Left lung (tissue), 10 donors: Measurements from ENCODE around the gene HOXB6. TPM values are rescaled to one million over a fixed set of nuclear protein-coding genes. Genes with fewer than 3 reads are reported as not detected.

Source experiments
- ATAC-seq: fragments of 200-7000 bp; cut with Tn5 transposase; one replicate; pipeline ENCODE4 v1.9.1; 2020; ENCODE audit warnings: moderate library complexity
- DNase-seq, 4 donors: peaks; one replicate each; pipeline ENCODE4 v3.0.0-alpha.2; 2013 to 2020
- H3K27ac ChIP-seq, 2 donors: fragments of 200-600 bp; sonication (generic) in 1 of 2; one replicate each; pipeline versions ENCODE4 v1.5.0 to v1.8.0; 2020 to 2021
- H3K27me3 ChIP-seq, 2 donors: fragments of 200-600 bp; sonication (generic) in 1 of 2; one replicate each; pipeline versions ENCODE4 v1.5.0 to v1.8.0; 2020 to 2021
- H3K36me3 ChIP-seq, 2 donors: fragments of 200-600 bp; sonication (generic) in 1 of 2; one replicate each; pipeline versions ENCODE4 v1.5.0 to v1.8.0; 2020 to 2021
- H3K4me1 ChIP-seq, 2 donors: fragments of 200-600 bp; one replicate each; pipeline ENCODE4 v1.8.0; 2021
- H3K4me3 ChIP-seq, 2 donors: fragments of 200-600 bp; sonication (generic) in 1 of 2; one replicate each; pipeline versions ENCODE4 v1.5.0 to v1.8.0; 2020 to 2021; ENCODE audit warnings: mild to moderate bottlenecking in 1 of 2
- H3K9me3 ChIP-seq, 2 donors: fragments of 200-600 bp; sonication (generic) in 1 of 2; one replicate each; pipeline versions ENCODE4 v1.5.0 to v1.8.0; 2020 to 2021
- CTCF ChIP-seq, 2 donors: fragments of 200-600 bp; sonication (generic) in 1 of 2; IDR thresholded peaks; one replicate each; pipeline versions ENCODE4 v1.5.0 to v1.8.0; 2021; ENCODE audit warnings: antibody characterized with exemption in 2 of 2
- intact Hi-C, 2 donors: fragments of 100-400 bp; cut with DNase I; formaldehyde crosslinking; loops; one replicate each; pipeline versions ENCODE4 v1.11.2 to v1.14.2; 2022
- polyA plus RNA-seq, 6 donors: library from polyadenylated mRNA; unstranded; fragments of 120-200 nt; gene quantifications; one replicate each; pipeline ENCODE4 v1.2.1, GENCODE V29; 2013; ENCODE audit not compliant: insufficient read length in 6 of 6
- total RNA-seq, 2 donors: library from RNA; stranded (reverse); fragmentation: NEBNext Ultra II Directional; extraction: Animal tissue kit (Norgen Biotek cat#: 25700); gene quantifications; one replicate each; pipeline ENCODE4 v1.2.1, GENCODE V29; 2021
- donor health status: DM: no; HTN: yes; CAD: no.
- donor health status: DM: no; HTN: no; CAD: no.

The HOXB6 gene
- total and polyA plus RNA-seq, 8 donors, result 5.1 to 17.1 (median 12.1) TPM

GRCh38 chr17:48611213-48611612, 6.4 kb upstream of the HOXB6 start:
- Histone ChIP-seq H3K9me3 (no peaks in the 10 kb centered on the region), H3K27ac (peak overlapping the region; percentile 71 to 82), H3K4me1 (peaks cover 0 to 49% of the 10 kb centered on the region in 2 donors), H3K4me3 (peak overlapping the region; percentile 41 to 48), H3K27me3 (peaks cover 86 to 100% of the 10 kb centered on the region in 2 donors), H3K36me3 (no peaks in the 10 kb centered on the region)
- no peak for TF ChIP-seq CTCF (IDR thresholded peaks at IDR 0.05)
- ATAC-seq, result peak; percentile 7
- intact Hi-C loops, result no loop called here
- no peak for DNase-seq

GRCh38 chr17:48610282-48611211, 5.8 kb upstream of the HOXB6 start, which contains the start of gene HOXB7:
Gene HOXB7, minus strand, starts transcription at chr17:48611017. Its CDS starts 99 bp downstream, at chr17:48610918.
- ATAC-seq (peak; percentile 52), DNase-seq (peak in 3 of 4 donors; percentile 72 to 83 (median 73))
- peaks cover 0 to 49% of the 10 kb centered on the region in 2 donors for H3K4me1 ChIP-seq
- H3K27me3 ChIP-seq, result peaks cover 86 to 100% of the 10 kb centered on the region in 2 donors
- intact Hi-C loops, result no loop called here
- H3K4me3 ChIP-seq, result peak within 1 kb of the TSS; percentile 41 to 48
- H3K27ac ChIP-seq, result peak within 1 kb of the TSS; percentile 71 to 82
- no peak for TF ChIP-seq CTCF (IDR thresholded peaks at IDR 0.05)
- no peaks in the 10 kb centered on the region for H3K9me3 ChIP-seq
- no peaks in the 10 kb centered on the region for H3K36me3 ChIP-seq

GRCh38 chr17:48609759-48610281, 5.0 kb upstream of the HOXB6 start:
- ATAC-seq (no peak), DNase-seq (no peak)
- intact Hi-C loops, result no loop called here
- Histone ChIP-seq H3K4me3 (peak overlapping the region; percentile 41 to 48), H3K27me3 (peaks cover 87 to 100% of the 10 kb centered on the region in 2 donors), H3K27ac (no peak overlapping the region), H3K4me1 (peaks cover 0 to 49% of the 10 kb centered on the region in 2 donors), H3K9me3 (no peaks in the 10 kb centered on the region), H3K36me3 (no peaks in the 10 kb centered on the region)
- no peak for TF ChIP-seq CTCF (IDR thresholded peaks at IDR 0.05)

GRCh38 chr17:48609033-48609432, 4.2 kb upstream of the HOXB6 start:
- Histone ChIP-seq H3K36me3 (no peaks in the 10 kb centered on the region), H3K27me3 (peaks cover 84 to 100% of the 10 kb centered on the region in 2 donors), H3K4me1 (peaks cover 0 to 45% of the 10 kb centered on the region in 2 donors), H3K27ac (no peak overlapping the region), H3K9me3 (no peaks in the 10 kb centered on the region), H3K4me3 (no peak overlapping the region)
- no peak for TF ChIP-seq CTCF (IDR thresholded peaks at IDR 0.05)
- DNase-seq (no peak), ATAC-seq (no peak)
- intact Hi-C loops, result no loop called here

- peaks cover 0 to 41% of the 10 kb centered on the region in 2 donors for H3K4me1 ChIP-seq
- intact Hi-C loops, result no loop called here
- no peak for DNase-seq
- H3K4me3 ChIP-seq, result no peak overlapping the region
- peaks cover 84 to 100% of the 10 kb centered on the region in 2 donors for H3K27me3 ChIP-seq
- H3K9me3 ChIP-seq, result no peaks in the 10 kb centered on the region
- ATAC-seq, result no peak
- H3K36me3 ChIP-seq, result no peaks in the 10 kb centered on the region
- H3K27ac ChIP-seq, result no peak overlapping the region
- no peak for TF ChIP-seq CTCF (IDR thresholded peaks at IDR 0.05)
Measured at GRCh38 chr17:48608494-48608834, 3.7 kb upstream of the HOXB6 start.
